ENCODE measurements around the gene KCNK10.

- no peak for TF ChIP-seq CTCF (IDR thresholded peaks at IDR 0.05)
- TF ChIP-seq STAT6 (CRISPR knock-in tag; conservative IDR thresholded peaks at IDR 0.05; ENCODE audit: low read depth): no peak
- no peak for TF ChIP-seq ETV6 (CRISPR knock-in tag; IDR thresholded peaks at IDR 0.05)
- TF ChIP-seq SP1 (CRISPR knock-in tag; conservative IDR thresholded peaks at IDR 0.05): no peak
- no peak for TF ChIP-seq AFF4 (CRISPR knock-in tag; IDR thresholded peaks at IDR 0.05; ENCODE audit: borderline replicate concordance)
- TF ChIP-seq ZBTB43 (CRISPR knock-in tag; IDR thresholded peaks at IDR 0.05): no peak
- TF ChIP-seq ATF3 (CRISPR knock-in tag; conservative IDR thresholded peaks at IDR 0.05): no peak
- TF ChIP-seq NFE2L1 (CRISPR knock-in tag; IDR thresholded peaks at IDR 0.05): no peak
- no peak for TF ChIP-seq CREB1 (CRISPR knock-in tag; IDR thresholded peaks at IDR 0.05)
- TF ChIP-seq JAZF1 (CRISPR knock-in tag; IDR thresholded peaks at IDR 0.05): no peak
- TF ChIP-seq TEAD4 (CRISPR knock-in tag; IDR thresholded peaks at IDR 0.05): no peak
- TF ChIP-seq NR2C2 (CRISPR knock-in tag; IDR thresholded peaks at IDR 0.05): no peak
- TF ChIP-seq FOXP4 (CRISPR knock-in tag; IDR thresholded peaks at IDR 0.05): no peak
Observed at GRCh38 chr14:88346048-88346639, 23.1 kb upstream of the KCNK10 start.
